ENCODE data around the gene PCDHB7. TPM values are rescaled to one million over a fixed set of nuclear protein-coding genes. Genes with fewer than 3 reads are reported as not detected.
"Not testable (repeated sequence)": the region's sequence is repeated elsewhere in the genome, so short reads cannot be mapped to it uniquely, and the experiment has no call there.

The PCDHB7 gene
- total RNA-seq, 1 donor from 2014 or later: 0.21 TPM

DNA sequence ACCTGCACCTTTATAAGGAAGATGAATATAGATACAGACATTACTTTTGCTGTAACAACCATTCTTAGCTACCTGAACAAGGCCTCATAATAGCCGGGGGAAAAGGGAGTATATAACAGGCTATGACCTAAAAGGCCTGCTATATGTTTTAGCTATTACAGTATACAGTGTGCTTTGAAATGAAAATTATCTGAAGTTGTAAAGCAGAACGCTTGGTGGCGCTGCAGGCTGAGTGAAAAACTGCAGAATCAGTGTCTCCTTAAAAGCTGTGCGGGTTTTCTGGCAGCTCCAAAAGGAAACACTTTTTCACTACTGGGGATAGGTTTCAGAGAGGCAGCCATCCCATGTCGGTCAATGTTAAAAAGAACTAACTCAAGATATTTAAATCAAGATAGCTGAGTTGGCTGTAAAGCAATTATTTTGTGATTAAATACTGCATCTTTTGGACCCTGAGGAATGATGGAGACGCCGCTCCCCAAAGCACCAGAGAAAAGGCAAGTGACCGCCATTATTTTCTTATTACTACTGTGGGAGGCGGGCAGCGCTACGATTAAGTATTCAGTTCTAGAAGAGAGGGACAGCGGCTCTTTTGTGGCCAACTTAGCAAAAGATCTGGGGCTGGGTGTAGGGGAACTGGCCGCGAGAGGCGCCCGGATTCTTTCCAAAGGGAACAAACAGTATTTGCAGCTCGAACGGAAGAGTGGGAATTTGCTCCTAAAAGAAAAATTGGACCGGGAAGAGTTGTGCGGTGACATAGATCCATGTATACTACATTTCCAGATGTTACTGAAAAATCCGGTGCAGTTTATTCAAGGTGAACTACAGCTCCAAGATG is 16.7 kb upstream of the PCDHB7 start:
- Histone ChIP-seq H3K36me3 (no peaks in the 10 kb centered on the region), H3K4me3 (no peak overlapping the region), H3F3A (ENCODE audit: low read depth) (no peaks in the 10 kb centered on the region), H3K4me1 (no peaks in the 10 kb centered on the region), H3K27me3 (no peaks in the 10 kb centered on the region), H3K9ac (no peak overlapping the region), H4K20me1 (ENCODE audit: low read depth) (no peaks in the 10 kb centered on the region), H3K9me3 (ENCODE audit: low read depth) (no peaks in the 10 kb centered on the region), H3K4me2 (no peak overlapping the region), H3K79me2 (ENCODE audit: low read depth) (no peaks in the 10 kb centered on the region), H3K27ac (no peak overlapping the region), H2AFZ (replicated peaks) (no peak overlapping the region)
- Mint-ChIP-seq H3K4me1 (no peaks in the 10 kb centered on the region), H3K27ac (no peak overlapping the region), H3K4me3 (no peak overlapping the region), H3K9me3 (peaks cover 40% of the 10 kb centered on the region), H3K36me3 (no peaks in the 10 kb centered on the region), H3K27me3 (ENCODE audit: insufficient read depth, low read depth) (peaks cover 2% of the 10 kb centered on the region)
- DNase-seq (ENCODE audit: low spot score): peak; percentile 13
- TF ChIP-seq CTCF (IDR thresholded peaks at IDR 0.05) (peak; percentile 54), EZH2 (IDR thresholded peaks at IDR 0.05) (no peak)

DNA sequence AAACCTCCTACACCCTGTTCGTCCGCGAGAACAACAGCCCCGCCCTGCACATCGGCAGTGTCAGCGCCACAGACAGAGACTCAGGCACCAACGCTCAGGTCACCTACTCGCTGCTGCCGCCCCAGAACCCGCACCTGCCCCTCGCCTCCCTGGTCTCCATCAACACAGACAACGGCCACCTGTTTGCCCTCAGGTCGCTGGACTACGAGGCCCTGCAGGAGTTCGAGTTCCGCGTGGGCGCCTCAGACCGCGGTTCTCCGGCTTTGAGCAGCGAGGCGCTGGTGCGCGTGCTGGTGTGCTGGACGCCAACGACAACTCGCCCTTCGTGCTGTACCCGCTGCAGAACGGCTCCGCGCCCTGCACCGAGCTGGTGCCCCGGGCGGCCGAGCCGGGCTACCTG is 15.1 kb upstream of the PCDHB7 start:
- H3K4me1 ChIP-seq; H3K27me3 Mint-ChIP-seq (ENCODE audit: insufficient read depth, low read depth); H3K79me2 ChIP-seq (ENCODE audit: low read depth); H3K9me3 ChIP-seq (ENCODE audit: low read depth); H3K27ac ChIP-seq; H3K4me3 ChIP-seq; H3K36me3 Mint-ChIP-seq; H2AFZ ChIP-seq (replicated peaks); H3K9ac ChIP-seq; H3K4me2 ChIP-seq; H4K20me1 ChIP-seq (ENCODE audit: low read depth); H3F3A ChIP-seq (ENCODE audit: low read depth); H3K36me3 ChIP-seq; H3K4me3 Mint-ChIP-seq; DNase-seq (ENCODE audit: low spot score); H3K27ac Mint-ChIP-seq; H3K27me3 ChIP-seq; H3K4me1 Mint-ChIP-seq: not testable (repeated sequence)
- H3K9me3 Mint-ChIP-seq: peaks cover 30% of the 10 kb centered on the region

- not testable (repeated sequence) for H3K4me1 ChIP-seq; H3K27ac ChIP-seq; H3K4me2 ChIP-seq; H3K4me3 Mint-ChIP-seq; H3K27ac Mint-ChIP-seq; H3K79me2 ChIP-seq (ENCODE audit: low read depth); H3K27me3 ChIP-seq; H3K9me3 ChIP-seq (ENCODE audit: low read depth); H3K36me3 Mint-ChIP-seq; H3K9ac ChIP-seq; H2AFZ ChIP-seq (replicated peaks); H3K36me3 ChIP-seq; H3F3A ChIP-seq (ENCODE audit: low read depth); DNase-seq (ENCODE audit: low spot score); H3K4me1 Mint-ChIP-seq; H3K4me3 ChIP-seq; H3K27me3 Mint-ChIP-seq (ENCODE audit: insufficient read depth, low read depth); H4K20me1 ChIP-seq (ENCODE audit: low read depth)
- peaks cover 28% of the 10 kb centered on the region for H3K9me3 Mint-ChIP-seq
Measured at GRCh38 chr5:141157901-141158300, 14.5 kb upstream of the PCDHB7 start.

- H3K4me1 ChIP-seq; H3K79me2 ChIP-seq (ENCODE audit: low read depth); H3K4me1 Mint-ChIP-seq; H3K27me3 Mint-ChIP-seq (ENCODE audit: insufficient read depth, low read depth); H3K4me3 Mint-ChIP-seq; H3K36me3 Mint-ChIP-seq; DNase-seq (ENCODE audit: low spot score); H3K36me3 ChIP-seq; H3K27ac Mint-ChIP-seq; H3K9me3 ChIP-seq (ENCODE audit: low read depth); H2AFZ ChIP-seq (replicated peaks); H3K27ac ChIP-seq; H3F3A ChIP-seq (ENCODE audit: low read depth); H4K20me1 ChIP-seq (ENCODE audit: low read depth); H3K9ac ChIP-seq; H3K4me2 ChIP-seq; H3K4me3 ChIP-seq; H3K27me3 ChIP-seq: not testable (repeated sequence)
- H3K9me3 Mint-ChIP-seq: peaks cover 19% of the 10 kb centered on the region
Measured at GRCh38 chr5:141174291-141175104, 2.1 kb downstream of the PCDHB7 start.
